Esophagus muscularis mucosa (tissue), 3 donors: ENCODE results near the gene WASF3.

Experiments used
- CTCF ChIP-seq, 3 experiments: fragments of 200-600 bp in 2 of 3; fragments of 450-650 bp in 1 of 3; sonication (generic) in 2 of 3; IDR thresholded peaks; one replicate each; pipeline ENCODE4 v1.5.1; 2017 to 2019; ENCODE audit warnings: antibody characterized with exemption in 3 of 3, mild to moderate bottlenecking in 2 of 3, moderate library complexity in 1 of 3
- POLR2A ChIP-seq: fragments of 450-650 bp; IDR thresholded peaks from one replicate; pipeline ENCODE4 v1.6.1; 2017; ENCODE audit warnings: antibody characterized with exemption, moderate library complexity, mild to moderate bottlenecking, low read depth
- POLR2AphosphoS5 ChIP-seq, 2 donors: sonication (generic); formaldehyde crosslinking; IDR thresholded peaks; one replicate each; pipeline ENCODE4 v1.6.1; 2017; ENCODE audit warnings: antibody characterized with exemption in 2 of 2

GRCh38 chr13:26575244-26575643 lies 17.8 kb downstream of the WASF3 start:
- TF ChIP-seq CTCF (IDR thresholded peaks at IDR 0.05), result no peak
- TF ChIP-seq POLR2AphosphoS5 (IDR thresholded peaks at IDR 0.05), result no peak
- TF ChIP-seq POLR2A, result no peak
